Hepatocyte (in vitro differentiated cells): ENCODE measurements around the gene BTG1.

Experiments used
- CTCF ChIP-seq: fragments of 200-600 bp; sonication (generic); IDR thresholded peaks from 2 replicates; pipeline ENCODE4 v1.5.1; 2016; ENCODE audit warnings: antibody characterized with exemption, mild to moderate bottlenecking; ENCODE audit not compliant: poor library complexity
- EZH2 ChIP-seq: fragments of 200-600 bp; sonication (generic); IDR thresholded peaks from 2 replicates; pipeline ENCODE4 v1.6.1; 2016; ENCODE audit warnings: antibody characterized with exemption, mild to moderate bottlenecking, borderline replicate concordance

- TF ChIP-seq EZH2 (no peak), CTCF (no peak)
Observed at GRCh38 chr12:92141591-92142121, 4.0 kb downstream of the BTG1 start.
